ENCODE data around the gene TFCP2L1.

Gene TFCP2L1

DNA sequence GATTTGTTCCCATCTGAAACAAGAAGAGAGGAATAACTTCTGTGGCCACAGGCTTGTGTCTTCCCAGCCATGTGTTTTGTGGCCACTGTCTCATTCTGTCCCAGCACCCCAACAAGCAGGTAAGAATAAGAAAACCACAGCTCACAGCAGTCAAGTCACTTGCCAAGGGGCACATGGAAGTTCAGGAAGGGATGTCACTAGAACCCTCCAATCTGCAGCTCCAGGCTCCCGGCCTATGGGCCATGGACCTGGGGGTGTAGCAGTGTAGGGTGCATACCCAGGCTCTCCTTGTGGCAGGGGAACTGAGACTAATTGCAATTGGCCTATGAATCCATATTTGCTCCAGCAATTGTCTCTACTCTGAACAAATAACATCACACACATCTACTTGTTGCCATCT lies 112.5 kb downstream of the TFCP2L1 start:
- DNase-seq (ENCODE audit: low spot score), result no peak

DNA sequence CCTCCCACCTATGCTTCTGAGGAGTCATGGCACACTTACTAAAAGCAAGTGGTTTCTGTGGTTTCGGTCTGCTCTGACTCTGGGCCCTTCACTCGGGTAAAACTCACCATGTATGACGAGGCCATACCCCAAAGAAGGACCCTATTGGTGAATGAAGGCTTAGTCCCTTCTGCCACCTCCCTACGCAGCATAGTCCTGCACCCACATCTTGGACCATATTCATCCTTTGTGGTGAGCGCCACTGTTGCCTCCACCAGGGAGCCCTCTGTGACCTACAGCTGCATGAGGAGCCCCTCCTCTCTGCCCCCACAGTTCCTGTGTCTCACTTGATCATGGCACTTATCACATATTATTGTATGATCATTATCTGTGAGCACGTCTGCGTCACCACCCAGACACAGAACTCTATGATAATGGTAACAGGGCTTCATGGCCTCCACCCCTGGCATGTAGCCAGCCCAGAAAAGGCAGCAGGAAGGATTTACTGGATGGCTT lies 113.3 kb downstream of the TFCP2L1 start:
- DNase-seq (ENCODE audit: low spot score), result peak; percentile 4

DNA sequence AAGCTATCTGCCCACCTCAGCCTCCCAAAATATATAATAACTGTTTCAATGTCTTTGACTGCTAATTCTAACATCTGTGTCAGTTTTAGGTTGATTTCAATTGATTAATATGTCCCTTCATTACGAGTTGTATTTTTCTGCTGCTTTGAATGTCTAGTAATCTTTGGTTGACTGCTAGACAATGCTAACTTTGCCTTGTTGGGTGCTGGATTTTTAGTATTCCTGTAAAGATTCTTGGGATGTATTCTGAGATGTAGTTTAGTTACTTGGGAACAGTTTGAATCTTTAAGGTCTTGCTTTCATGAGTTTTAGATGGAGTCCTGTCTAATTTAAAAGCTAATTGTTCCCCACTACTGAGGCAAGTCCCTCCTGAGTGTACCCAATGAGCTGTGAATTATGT lies 114.4 kb downstream of the TFCP2L1 start:
- no peak for DNase-seq (ENCODE audit: low spot score)

DNA sequence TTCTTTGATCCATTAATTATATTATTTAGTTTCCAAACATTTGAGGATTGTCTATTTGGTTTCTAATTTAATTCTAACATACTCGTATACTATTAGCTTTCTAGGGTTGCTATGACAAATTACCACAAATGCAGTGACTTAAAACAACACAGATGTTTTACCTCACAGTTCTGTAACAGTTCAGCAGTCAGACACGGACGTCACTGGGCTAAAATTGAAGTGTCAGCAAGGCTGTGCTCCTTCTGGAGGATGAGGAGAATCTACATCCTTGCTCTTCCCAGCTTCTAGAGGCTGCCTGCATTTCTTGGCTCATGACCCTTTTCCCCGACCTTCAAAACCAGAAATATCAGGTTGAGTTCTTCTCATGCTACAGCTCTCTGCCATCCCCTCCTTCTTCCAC lies 117.6 kb downstream of the TFCP2L1 start:
- no peak for DNase-seq (ENCODE audit: low spot score)

Measured in activated CD4-positive, alpha-beta T cell treated with anti-CD3 and anti-CD28 coated beads, Interleukin-2, Interleukin-4, amounts not matched to agents 100 ng/mL and 50 ng/mL, durations not matched to agents 16 hours and 8 hours (primary cell).